Stimulated activated CD4-positive, alpha-beta T cell treated with anti-CD3 and anti-CD28 coated beads, Interleukin-1b, Interleukin-23, amount 100 ng/mL, for 1 hour (primary cell): ENCODE measurements around the gene WNK4.
A peak's percentile ranks its signal among the peaks of the same experiment; 100 is the strongest.

Experiments used
- DNase-seq, 2 donors: peaks; one replicate each; pipeline ENCODE4 v3.0.0-alpha.2; 2020; ENCODE audit warnings: low read depth in 2 of 2

The WNK4 gene

GRCh38 chr17:42841975-42842685, 61.7 kb downstream of the WNK4 start:
- no peak for DNase-seq

DNA sequence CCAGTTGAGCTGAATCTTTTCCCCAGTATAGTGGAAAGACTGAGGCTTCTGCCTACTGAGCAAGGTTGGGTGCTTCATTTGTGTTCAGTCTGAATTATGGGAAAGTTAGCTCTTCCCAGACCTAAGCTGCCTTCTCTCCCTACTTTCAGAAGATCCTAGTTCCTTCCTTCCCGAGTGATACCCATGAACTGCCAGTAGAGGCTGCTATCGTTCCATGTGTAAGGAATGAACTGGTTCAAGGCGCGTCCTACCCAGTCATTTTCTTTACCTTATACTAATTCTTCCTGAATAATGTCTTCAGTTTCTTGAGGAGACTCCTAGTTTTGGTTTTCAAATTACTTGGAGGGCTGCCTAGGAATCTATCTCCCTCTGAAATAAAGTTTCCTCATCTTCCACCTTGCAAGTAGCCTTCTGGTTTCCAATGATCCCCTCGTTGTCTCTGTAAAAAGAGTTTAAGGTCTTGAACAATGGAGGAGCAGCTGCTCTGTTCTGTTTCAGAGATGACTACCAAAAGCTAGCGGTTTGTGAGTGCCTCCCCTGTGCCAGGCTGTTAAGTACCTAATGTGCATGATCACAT, 63.0 kb downstream of the WNK4 start:
- DNase-seq, result no peak

DNA sequence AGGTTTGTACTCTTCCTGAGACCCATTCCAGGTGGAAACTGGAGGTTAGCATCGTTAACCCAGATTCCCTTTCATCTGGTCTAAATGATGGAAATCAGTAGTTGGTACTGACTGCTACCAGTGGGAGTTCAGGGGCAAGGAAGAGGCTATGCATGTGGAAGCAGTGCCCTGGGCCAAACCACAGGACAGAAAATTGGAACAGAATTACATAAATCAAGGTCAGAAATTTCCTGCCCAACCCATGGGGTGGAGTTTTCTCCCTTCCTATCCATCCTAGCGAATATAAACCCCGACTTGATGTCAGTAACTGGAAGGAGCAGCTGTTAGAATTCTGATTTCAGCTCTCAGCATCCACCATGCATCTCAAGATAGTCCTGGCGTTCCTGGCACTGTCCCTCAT, 63.9 kb downstream of the WNK4 start, which contains the start of gene AOC2:
Gene AOC2, plus strand, starts transcription at position 310 of the 400 bp plus-strand sequence. Its CDS starts 47 bp downstream, at position 357.
- no peak for DNase-seq

GRCh38 chr17:42844761-42845555, 64.5 kb downstream of the WNK4 start:
- no peak for DNase-seq

- no peak for DNase-seq
Observed at GRCh38 chr17:42845556-42845917, 65.1 kb downstream of the WNK4 start.

DNA sequence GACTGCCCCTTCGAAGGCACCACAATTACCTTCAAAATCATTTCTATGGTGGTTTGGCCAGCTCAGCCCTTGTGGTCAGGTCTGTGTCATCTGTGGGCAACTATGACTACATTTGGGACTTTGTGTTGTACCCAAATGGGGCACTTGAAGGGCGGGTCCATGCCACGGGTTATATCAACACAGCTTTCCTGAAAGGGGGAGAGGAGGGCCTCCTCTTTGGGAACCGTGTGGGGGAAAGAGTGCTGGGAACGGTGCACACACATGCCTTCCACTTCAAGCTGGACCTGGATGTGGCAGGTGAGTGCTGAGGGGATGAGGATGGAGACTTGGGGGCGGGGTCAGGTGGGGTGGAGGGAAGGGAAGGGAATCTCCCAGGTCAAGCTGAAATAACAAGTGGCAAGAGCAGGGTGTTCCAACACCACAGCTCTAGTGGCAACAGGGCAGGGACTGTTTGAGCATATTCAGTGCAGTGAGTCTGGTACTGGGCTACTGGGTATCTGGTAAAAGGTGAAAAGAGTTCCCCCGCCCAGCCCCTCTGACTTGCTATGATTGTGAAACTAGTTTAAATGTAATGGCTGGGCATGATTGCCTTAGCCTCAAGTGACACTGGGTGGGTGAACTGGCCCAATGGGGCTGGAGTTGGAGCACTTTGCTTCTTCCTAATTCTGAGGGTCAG, 65.6 kb downstream of the WNK4 start:
- peak in 1 of 2 donors; percentile 6 for DNase-seq
